GM18870 (cell line): ENCODE measurements around the gene ADTRP.

Source experiments
- ATAC-seq: cut with Tn5 transposase; IDR thresholded peaks from one replicate; pipeline ENCODE4 v1.9.1; 2021; ENCODE audit warnings: moderate library complexity; ENCODE audit not compliant: unreplicated experiment

ADTRP gene

DNA sequence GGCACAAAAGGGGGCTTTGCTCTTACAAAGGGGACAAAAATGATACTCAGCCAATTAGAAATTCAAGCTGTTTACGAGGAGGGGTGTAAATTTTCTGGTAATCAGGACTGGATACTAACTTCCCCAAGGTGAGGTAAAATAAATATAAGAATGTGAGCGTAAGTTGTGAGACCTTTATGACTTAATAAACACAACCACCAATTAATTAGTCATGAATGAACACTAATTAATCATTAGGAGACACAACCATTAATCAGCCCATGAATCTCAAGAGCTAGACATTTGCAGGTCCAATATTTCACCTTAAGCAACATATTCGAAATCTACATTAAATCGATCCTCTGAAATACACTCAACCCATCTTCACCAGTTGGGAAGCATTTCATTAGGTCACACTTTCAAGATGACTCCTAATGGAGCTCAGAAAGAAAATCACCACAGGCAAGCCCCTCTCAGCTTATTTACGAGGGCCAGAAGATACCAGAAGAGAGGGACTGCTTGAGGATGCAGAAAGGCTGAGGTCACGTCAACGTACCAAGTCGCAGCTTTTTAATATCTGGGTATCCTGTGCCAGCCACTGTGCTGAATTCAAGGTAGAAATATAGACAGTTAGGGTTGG is 2.7 kb downstream of the ADTRP start:
- ATAC-seq, result no peak

DNA sequence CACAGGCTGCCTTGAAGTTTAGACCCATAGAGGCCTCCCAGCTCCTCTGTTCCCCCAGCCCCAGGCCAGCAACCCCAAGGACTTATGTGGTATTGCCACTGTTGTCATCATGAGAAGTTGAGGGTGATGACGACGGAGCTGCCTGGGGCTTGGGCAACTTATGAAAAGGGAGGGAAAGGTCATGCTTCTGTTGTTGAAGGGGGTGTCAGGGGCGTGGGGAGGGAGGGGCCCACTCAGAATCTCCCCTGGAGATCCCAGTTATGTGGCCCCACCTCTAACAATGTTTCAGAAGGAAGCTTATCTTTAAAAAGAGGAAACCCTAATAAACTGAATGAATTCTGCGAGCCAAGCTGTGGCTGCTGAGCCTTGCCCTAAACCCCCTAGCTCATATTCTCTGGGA is 4.2 kb downstream of the ADTRP start:
- ATAC-seq, result no peak

DNA sequence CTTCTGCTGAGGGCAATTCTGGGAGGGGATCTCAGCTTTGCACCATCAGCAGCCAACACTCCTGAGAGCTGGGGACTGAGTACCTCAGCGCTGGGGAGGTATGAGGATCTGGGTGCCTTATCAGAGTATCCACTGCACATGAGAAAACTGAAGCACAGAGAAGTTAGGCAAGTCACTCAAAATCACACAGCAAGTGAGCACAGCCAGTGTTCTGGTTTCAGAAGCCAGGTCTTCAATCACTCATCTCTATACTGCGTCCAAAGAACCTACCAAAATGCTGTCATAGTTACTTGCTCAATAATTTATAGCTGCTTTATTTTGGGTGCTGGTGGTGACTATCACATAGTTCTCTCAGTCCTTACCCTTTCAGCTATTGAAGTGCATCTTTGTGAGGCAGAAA is 5.0 kb downstream of the ADTRP start:
- ATAC-seq, result no peak

DNA sequence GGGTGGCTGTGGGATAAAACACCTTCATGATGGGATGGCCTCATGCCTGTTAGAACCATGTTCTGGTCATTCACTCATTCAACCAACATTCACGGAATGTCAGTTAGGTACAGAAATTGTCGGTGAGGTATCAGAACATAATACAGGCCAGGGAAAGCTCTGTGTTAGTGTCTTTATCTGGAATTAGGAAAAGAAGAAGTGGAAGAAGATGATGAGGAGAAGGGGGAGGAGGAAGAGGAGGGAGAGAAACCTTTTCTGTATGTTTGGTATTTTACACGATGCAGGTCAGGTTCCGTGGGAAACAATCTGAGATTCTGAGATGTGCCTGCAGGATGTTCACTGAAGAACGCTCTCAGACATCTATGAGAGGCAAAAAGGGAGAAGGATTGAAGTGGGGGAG is 5.6 kb downstream of the ADTRP start:
- ATAC-seq, result no peak

DNA sequence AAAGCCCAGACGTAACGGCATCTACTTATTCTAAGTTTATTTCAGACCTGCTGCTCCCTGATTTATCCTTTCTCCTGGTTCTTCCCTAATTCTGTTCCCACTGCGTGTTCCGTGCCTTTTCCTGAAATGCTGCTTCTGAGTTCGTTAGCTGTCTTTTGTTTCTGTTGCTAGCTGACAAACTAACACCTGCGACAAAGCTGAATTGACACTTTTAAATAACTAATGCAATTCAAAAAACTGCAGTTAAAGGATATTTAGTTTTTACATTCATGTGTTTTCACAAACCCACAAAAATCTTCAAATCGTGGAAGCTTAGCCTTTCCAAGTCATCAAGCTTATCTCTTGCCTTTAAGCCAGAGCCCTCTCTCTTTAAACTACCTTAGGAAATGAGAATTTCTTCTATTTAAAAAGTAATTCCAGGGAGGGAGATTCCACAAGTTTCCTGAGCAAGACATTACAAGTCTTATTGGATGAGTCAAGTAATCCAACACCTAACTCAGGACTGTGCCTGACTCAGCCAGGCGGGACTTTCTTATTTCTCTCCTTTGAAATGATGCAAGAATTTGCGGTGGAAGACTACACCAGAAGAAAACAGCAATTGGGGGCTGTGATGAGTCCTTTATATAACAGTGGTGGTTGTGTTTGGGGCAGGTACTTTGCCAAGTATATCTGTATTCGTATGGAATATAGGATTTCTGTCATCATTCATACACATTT is 6.3 kb downstream of the ADTRP start:
- ATAC-seq, result no peak

DNA sequence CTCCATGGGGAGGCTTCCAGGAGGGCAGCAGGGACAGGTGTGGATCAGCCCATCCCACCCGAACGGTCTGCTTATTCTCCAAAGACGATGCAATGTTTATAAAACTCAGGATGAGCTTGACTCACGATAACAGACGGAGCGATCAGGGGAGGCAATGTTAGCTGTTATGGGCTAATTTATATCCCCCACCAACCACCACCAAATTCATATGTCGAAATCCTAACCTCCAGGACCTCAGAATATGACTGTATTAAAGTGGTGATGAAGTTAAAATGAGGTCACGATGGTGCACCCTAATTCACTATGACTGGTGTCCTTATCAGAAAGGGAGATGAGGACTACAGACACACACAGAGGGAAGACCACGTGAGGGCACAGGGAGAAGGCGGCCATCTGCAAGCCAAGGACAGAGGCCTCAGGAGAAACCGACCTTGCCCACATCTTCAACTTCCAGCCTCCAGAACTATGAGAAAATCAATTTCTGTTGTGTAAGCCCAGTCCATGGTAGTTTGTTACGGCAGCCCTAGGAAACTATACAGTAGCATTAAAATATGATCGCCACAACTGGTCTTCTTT is 7.0 kb downstream of the ADTRP start:
- ATAC-seq, result no peak

DNA sequence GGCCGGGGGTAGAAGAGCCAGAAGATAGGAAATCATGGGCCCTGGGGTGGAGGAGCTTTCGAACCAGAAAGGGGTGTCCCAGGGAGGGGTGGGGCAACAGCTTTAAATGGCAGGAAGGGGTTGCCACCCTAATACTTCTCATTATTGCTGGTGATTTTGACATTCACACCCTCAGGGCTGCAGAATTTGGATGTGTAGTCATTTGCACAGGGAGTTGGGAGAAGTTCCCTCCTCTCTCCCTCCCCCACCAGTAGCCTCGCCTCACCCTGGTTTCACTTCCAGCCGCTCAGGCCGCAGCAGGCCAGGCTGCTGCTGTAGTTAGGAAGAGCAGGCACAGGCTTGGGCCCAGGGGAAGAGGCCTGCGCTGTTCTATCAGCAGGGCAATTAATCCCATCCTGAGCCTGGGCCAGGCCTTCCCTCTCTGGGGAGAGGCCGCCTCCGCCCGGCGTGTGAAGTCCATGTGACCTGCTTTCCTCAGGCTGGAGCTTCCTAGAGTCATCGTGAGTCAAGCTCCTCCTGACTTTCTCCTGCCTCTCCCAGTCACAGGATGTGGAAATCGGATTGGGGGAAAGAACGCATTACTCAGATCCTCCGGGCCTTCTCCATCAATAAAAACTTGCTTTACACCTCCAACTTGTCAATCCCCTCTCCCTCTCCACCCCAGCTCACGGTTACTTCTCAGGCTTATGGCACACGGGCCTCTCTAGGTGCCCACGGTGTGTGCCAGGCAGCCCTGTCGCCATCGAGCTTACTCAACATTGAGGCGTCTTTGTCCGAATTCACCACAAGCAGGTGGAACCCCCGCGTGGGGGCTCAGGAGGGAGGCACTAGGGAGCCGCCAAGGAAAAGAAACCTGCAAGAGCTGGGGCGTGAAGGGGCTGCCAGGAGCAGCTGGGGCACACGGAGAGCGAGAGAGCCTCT is 7.8 kb downstream of the ADTRP start:
- ATAC-seq, result no peak

DNA sequence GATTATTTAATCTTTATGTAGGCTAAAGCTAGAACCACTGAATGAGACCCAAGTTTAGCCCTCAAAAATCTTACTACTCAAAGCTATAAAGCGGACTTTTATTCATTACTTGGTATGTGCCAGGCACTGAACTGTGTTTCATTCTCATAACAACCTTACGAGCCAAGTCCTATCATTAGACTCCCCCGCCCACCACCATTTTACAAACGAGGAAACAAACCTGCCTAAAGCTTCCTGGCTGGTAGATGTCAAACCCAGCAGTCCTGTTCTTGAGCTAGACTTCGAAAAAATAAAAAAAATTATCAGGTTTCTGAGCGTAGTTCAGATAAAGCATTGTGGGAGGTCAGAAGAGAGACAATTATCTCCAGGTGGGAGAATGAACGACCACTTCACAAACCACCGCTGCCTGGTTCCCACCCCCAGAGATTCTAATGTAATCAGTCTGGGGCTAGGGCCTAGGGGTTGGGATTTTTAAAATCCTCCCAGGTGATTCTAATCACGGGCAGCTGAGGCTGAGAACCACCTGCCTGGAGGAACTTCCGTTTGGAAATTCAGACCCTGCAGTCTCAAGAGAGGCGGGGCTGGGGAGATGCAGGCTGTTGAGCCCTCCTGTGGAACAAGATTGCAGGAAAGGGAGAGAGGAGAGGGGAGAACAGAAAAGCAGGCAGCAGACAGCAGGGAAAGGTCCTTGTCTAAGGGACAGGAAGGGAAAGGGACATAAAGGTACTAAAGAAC is 8.6 kb downstream of the ADTRP start:
- ATAC-seq, result no peak

DNA sequence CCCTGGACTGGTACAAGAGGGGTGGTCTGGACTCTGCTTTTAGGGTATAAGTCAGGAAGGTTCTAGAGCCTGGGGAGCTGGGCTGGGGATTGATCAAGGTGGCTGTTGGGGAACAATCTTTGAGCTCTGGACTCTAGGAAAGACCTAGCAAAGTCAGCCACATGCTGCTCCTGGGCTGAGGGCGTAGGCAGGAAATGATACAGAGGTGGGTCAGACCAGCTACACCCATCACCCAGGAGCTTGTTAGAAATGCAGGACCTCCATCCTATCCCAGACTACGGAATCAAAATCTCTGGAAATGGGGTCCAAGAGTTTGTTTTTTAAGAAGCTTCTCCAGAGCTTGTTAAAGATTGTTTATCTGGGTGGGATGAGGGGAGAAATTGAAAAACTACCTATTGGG is 9.4 kb downstream of the ADTRP start:
- ATAC-seq, result no peak

DNA sequence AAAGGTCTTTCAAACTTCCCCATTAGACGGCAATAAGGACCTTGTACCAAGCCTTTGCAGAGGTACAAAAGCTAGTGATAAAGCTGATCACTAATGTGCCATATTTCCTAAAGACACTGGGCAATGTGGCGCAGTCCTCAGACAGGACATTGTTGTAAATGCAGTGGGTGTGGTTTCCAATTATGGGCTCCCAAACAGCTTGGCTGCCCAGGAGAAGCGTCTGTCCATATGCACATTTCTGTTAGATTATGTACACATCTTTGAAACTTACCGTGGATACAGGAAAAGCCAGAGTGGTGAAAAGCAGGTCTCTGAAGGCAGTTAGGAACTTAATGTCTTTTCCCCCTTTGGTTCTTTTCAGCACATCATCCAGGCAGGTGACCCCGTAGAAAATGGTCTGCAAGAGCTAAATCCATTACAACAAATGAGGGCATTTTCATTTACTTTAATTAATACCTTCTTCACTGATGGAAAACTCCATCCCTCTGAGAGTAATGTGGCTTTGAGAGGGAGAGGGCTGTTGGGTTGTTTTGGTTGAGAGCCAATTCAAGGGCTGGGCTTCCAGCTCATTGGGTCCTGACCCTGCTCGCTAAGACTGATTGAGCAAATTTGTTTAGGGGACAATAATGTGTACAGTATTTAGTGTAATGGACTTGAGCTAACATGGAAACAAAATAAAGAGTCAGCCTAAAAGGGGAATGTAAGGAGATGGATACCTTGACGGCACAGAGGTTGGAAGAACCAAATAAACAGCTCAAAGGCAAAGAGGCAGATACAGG is 10.4 kb downstream of the ADTRP start:
- no peak for ATAC-seq

DNA sequence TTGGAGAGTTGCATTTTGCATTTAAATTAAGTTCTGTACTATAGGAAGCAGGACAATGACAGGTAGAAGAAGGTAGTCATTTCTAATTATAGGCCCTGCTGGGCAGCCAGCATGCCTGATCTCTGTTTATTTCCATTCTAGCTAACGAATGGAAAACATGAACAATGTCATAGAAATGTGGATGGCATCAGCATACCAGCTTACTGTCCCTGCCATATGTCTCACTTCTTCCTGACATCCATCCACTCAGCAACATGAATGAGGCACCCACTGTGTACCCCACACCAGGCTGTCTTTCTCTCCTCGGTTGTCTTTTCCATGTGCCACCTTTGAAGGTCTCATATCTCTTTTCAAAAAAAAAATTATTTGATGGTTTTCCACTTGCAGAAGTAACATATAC is 11.1 kb downstream of the ADTRP start:
- ATAC-seq, result no peak

DNA sequence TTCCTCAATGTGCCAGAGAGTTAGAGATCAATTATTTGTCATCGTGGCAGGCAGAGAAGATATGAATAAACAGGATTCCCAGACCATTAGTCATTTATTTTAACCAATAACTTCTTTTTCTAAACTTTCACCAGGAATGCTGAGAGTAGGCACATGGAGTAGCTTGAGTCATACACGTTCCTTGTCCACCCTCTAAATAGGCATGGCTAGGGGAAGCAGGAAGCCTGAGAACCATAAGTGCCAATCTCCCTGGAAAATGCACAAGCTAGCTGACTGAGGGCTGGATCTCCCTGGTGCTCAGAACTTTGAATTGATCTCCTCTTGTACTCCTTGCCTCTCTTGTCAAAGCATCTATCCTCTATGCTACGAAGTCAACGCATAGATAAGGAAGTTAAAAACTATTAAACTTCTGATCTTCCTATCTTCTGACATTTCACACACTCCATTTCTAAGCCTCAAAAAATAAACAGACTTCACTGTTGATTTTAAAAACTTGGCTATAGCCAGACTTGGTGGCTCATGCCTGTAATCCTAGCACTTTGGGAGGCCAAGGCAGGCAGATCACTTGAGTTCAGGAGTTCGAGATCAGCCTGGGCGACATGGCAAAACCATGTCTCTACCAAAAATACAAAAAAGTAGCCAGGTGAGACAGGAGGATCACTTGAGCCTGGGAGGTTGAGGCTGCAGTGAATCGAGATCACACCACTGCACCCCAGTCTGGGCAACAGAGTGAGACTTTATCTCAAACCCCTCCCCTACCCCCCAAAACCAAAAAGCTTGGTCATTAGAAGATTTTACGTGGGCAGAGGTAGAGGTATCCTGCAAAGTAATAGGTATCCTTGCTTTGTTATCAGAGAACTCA is 11.8 kb downstream of the ADTRP start:
- ATAC-seq, result no peak

DNA sequence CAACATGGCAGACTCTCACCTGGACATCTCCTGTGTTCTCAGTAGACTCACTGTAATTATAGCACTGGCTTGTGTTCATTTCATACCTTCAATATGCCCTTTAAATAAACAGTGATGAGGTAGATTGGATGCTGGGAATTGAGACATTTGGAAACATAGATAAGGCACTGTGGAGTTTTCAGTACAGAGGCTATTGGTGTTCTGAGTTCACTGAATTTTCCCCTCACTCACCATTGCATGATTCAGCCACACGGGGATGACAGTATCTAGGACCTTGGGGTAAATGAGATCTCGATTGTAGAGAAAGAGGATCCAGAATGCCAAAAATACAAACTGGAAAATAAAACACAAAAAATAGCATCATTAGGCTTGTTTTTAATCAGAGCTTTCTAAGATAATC is 12.6 kb downstream of the ADTRP start:
- ATAC-seq, result no peak

DNA sequence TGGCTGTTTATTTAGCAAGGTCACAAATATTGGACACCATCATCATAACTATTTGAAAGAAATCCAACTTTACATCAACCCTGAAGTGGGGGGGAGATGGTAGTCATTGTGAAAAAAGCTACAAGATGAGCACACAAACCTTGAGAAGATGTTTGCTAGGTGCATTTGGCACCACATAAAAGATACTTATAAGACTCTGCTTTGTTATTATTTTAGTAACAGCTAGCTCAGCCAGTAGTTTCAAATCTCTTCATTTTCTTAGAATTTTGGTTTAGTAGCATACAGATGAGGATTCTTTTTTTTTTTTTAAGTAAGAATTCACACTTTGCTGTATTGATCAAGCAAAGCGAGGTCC is 14.4 kb downstream of the ADTRP start:
- no peak for ATAC-seq

DNA sequence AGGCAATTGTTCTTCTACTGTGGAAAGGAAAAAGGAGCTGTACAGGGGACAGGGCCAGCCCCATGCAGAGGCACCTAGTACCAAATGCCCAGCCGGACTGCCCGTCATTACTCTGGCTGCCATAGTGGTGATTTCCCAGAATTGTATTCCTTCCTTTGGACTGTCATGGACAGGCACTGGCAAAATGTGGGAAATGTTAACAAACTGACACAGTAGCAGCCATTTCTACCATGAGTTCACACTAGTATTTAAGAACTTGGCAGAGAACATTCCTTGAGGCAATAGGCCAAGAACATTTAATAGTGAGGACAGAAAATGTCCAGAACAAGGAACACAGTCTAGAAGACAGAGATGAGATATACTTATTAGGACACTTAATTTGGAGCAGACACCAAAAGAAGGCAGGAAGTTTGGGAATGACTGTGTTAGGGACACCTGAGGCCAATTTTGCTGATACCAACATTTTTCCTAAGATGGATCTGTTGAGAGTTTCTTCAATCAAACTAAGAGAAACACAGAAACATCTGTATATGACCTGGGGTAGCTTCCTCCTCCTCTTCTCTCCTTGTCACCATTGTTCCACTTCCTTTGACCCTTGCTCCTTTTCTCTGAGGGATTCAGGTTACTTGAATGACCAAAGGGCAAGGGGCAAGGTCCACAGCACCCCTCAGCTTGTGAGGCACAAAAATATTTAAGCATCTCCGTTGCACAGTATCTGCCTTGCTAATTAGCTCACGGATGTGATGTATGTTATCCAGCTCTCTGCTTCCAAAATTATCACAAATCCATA is 14.9 kb downstream of the ADTRP start:
- no peak for ATAC-seq

DNA sequence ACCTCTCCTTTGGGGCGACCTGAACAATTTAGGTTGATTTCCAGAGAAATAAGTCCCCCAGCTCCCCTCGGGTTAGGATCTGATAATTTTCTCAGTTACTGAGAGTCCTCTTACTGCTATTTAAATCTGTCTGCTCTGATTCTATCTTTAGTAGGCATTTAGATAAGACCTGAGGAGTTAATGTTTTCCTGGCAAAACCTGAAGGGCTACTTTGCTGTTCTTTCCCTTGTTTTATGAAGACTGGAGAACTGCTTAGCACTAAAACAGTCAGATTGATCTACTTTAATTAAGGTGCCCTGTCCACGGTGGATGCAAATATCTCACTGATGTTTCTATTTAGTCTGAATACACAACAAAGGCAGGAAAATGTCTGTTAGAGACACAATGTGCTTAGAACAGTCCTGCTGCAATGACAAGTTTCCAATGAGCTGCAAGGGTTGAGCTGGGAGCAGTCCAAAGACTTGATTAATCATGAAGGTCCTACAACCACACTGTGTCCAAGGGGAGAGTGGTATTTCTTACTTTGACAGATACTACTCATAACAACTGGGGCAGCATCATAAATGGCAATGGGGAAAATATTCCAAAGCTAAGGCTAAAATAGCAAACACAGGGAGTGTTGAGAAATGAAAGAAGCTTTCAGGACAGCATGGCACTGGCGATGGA is 15.7 kb downstream of the ADTRP start:
- no peak for ATAC-seq

DNA sequence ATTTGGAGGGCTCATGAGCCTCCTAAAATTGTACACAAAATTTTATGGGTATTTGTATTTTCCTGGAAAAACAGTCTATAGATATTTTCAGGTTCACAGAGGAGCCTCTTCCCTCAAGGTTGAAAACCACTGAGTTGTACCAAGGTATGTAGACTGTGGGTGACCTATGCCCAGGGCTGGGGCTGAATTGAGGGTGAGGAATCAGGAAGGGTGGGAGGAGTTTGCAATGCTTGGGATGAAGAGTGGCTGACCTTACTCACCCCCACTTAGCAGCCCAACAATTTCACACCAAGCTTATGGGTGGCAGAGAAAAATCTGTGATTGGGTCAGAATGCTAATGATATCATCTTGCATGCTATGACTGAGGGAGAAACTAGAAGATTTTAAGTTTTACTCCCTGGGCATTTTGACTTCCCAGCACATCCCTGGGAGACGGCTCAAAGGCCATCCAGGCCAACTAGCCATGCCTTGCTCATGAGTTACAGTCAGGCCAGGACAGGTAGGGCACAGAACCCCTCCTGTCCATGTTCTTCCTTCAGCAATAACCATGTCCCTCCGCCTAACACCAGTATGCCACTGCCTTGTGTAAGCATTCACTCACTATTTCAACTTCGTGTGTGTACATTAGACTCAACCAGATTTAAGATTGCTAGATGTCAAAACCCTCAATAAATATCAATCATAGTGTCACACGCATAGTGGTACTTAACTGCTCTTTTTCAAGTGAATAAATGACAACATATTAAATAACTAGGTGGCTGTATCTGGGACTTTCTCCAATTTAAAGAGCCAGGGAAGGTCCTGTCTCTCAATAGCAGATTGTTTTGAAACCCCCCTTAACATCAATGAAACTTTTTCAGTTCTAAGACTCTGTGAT is 16.6 kb downstream of the ADTRP start:
- no peak for ATAC-seq
